IPS-20b (cell line): Measurements from ENCODE around the gene HOXD9.

Experiments
- H3K27ac ChIP-seq: one replicate; pipeline ENCODE4 v1.5.1; 2013; ENCODE audit warnings: low read length
- H3K27me3 ChIP-seq: 2 replicates; pipeline ENCODE4 v1.6.1; 2013; ENCODE audit warnings: mild to moderate bottlenecking, low read length, inconsistent platforms; ENCODE audit not compliant: insufficient read depth
- H3K36me3 ChIP-seq: 2 replicates; pipeline ENCODE4 v1.6.1; 2013; ENCODE audit warnings: low read depth, mild to moderate bottlenecking, inconsistent platforms, low read length, moderate library complexity; ENCODE audit not compliant: insufficient read depth
- H3K4me1 ChIP-seq: 2 replicates; pipeline ENCODE4 v1.6.1; 2013; ENCODE audit warnings: mild to moderate bottlenecking, control low read depth, inconsistent platforms, low read length, moderate library complexity; ENCODE audit not compliant: insufficient read depth
- H3K4me3 ChIP-seq: 2 replicates; pipeline ENCODE4 v1.5.1; 2013; ENCODE audit warnings: mild to moderate bottlenecking, low read length, inconsistent platforms
- H3K9ac ChIP-seq: 2 replicates; pipeline ENCODE4 v1.6.1; 2013; ENCODE audit warnings: low read depth, mild to moderate bottlenecking, inconsistent platforms, low read length, moderate library complexity
- H3K9me3 ChIP-seq: 2 replicates; pipeline ENCODE4 v1.6.1; 2013; ENCODE audit warnings: mild to moderate bottlenecking, low read depth, low read length, inconsistent platforms; ENCODE audit not compliant: insufficient read depth

The HOXD9 gene

GRCh38 chr2:176150584-176151441 is 28.3 kb downstream of the HOXD9 start:
- no peak overlapping the region for H3K9ac ChIP-seq
- no peaks in the 10 kb centered on the region for H3K4me1 ChIP-seq
- no peak overlapping the region for H3K27ac ChIP-seq
- H3K27me3 ChIP-seq = peaks cover 100% of the 10 kb centered on the region
- H3K4me3 ChIP-seq = no peak overlapping the region
- no peaks in the 10 kb centered on the region for H3K36me3 ChIP-seq
- H3K9me3 ChIP-seq = no peaks in the 10 kb centered on the region; the same call in 1 of the 2 replicates

DNA sequence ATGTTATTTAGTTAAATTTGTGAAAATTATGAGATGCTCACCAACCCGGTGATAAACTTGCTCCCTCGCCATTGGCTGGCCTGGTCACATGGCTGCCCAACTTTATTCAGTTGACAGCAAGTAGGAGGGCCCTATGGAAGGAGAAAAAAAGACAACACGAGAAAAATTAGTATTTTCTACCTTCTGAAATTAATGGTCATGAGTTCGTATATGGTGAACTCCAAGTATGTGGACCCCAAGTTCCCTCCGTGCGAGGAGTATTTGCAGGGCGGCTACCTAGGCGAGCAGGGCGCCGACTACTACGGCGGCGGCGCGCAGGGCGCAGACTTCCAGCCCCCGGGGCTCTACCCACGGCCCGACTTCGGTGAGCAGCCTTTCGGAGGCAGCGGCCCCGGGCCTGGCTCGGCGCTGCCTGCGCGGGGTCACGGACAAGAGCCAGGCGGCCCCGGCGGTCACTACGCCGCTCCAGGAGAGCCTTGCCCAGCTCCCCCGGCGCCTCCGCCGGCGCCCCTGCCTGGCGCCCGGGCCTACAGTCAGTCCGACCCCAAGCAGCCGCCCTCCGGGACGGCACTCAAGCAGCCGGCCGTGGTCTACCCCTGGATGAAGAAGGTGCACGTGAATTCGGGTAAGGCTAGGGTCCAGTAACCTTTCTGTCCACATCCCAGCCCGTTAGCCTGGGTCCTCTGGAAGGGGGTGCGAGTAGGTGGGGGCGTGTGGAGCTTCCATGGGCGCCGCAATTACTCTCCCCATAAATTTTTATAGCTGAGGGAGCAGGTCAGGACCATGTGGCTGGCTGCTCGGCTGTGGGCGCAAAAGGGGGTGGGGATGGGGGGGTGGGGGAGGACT is 29.1 kb downstream of the HOXD9 start, which contains the start of gene HOXD4:
TSS of gene HOXD4 (plus strand) at position 109 of the 846 bp plus-strand sequence. CDS start at position 193, 84 bp downstream.
- no peak within 1 kb of the TSS for H3K9ac ChIP-seq
- no peaks in the 10 kb centered on the region for H3K4me1 ChIP-seq
- H3K36me3 ChIP-seq = no peaks in the 10 kb centered on the region
- peaks cover 100% of the 10 kb centered on the region for H3K27me3 ChIP-seq
- no peak within 1 kb of the TSS for H3K27ac ChIP-seq
- no peak within 1 kb of the TSS for H3K4me3 ChIP-seq
- H3K9me3 ChIP-seq = no peaks in the 10 kb centered on the region; the same call in 1 of the 2 replicates

GRCh38 chr2:176152350-176153181 is 30.0 kb downstream of the HOXD9 start:
- no peaks in the 10 kb centered on the region for H3K4me1 ChIP-seq
- no peak overlapping the region for H3K4me3 ChIP-seq
- H3K27ac ChIP-seq = no peak overlapping the region
- H3K9ac ChIP-seq = no peak overlapping the region
- H3K36me3 ChIP-seq = no peaks in the 10 kb centered on the region
- no peaks in the 10 kb centered on the region; the same call in 1 of the 2 replicates for H3K9me3 ChIP-seq
- peaks cover 100% of the 10 kb centered on the region for H3K27me3 ChIP-seq

GRCh38 chr2:176154576-176155252 is 32.2 kb downstream of the HOXD9 start:
- no peak overlapping the region for H3K4me3 ChIP-seq
- no peaks in the 10 kb centered on the region; the same call in 1 of the 2 replicates for H3K9me3 ChIP-seq
- H3K27me3 ChIP-seq = peaks cover 100% of the 10 kb centered on the region
- no peaks in the 10 kb centered on the region for H3K36me3 ChIP-seq
- no peak overlapping the region for H3K9ac ChIP-seq
- H3K4me1 ChIP-seq = no peaks in the 10 kb centered on the region
- no peak overlapping the region for H3K27ac ChIP-seq

GRCh38 chr2:176155356-176156044 is 33.0 kb downstream of the HOXD9 start:
- H3K27me3 ChIP-seq = peaks cover 100% of the 10 kb centered on the region
- no peaks in the 10 kb centered on the region; the same call in 1 of the 2 replicates for H3K9me3 ChIP-seq
- H3K4me3 ChIP-seq = no peak overlapping the region
- no peaks in the 10 kb centered on the region for H3K36me3 ChIP-seq
- no peak overlapping the region for H3K27ac ChIP-seq
- no peak overlapping the region for H3K9ac ChIP-seq
- no peaks in the 10 kb centered on the region for H3K4me1 ChIP-seq

GRCh38 chr2:176156301-176156806 is 33.8 kb downstream of the HOXD9 start:
- H3K27ac ChIP-seq = no peak overlapping the region
- no peak overlapping the region for H3K9ac ChIP-seq
- no peaks in the 10 kb centered on the region; the same call in 1 of the 2 replicates for H3K9me3 ChIP-seq
- peaks cover 100% of the 10 kb centered on the region for H3K27me3 ChIP-seq
- no peaks in the 10 kb centered on the region for H3K36me3 ChIP-seq
- H3K4me1 ChIP-seq = no peaks in the 10 kb centered on the region
- H3K4me3 ChIP-seq = no peak overlapping the region

DNA sequence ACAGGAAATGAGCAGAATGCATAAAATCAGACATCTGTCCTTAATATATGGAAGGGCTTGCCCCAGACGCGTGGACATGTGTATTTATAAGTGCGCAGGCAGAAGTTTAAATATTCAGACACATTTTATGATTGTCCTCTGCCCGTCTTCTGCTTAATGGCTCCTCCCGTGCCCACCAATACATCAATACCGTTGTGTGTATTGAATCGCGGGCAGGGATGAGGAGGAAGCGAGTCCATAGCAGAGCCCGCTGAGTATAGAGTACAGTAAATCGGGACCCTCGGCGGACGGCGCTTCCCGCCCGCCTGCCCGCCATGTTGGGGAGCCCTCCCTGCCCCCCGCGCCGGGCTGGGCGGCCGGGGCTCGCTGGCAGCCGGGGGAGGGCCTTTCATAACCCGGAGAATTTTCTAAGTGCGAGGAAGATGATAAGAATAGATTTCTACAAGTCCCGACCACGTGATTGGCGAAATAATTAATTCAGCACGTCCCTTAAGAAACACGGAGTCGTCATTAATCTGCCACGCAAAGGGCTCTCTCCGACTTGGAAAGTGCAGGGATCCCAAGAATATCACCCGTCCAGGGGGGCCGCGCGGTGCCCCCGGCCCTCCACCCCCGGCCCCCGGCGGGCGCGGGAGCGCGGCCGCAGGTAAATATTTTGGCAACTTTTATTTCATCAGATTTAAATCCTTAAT is 34.4 kb downstream of the HOXD9 start, which contains the start of gene HOXD3:
TSS of gene HOXD3 (plus strand) at position 501 of the 692 bp plus-strand sequence. CDS start 11,808 bp downstream, outside the sequence.
- H3K27ac ChIP-seq = no peak within 1 kb of the TSS
- peaks cover 100% of the 10 kb centered on the region for H3K27me3 ChIP-seq
- H3K9me3 ChIP-seq = peaks cover 5% of the 10 kb centered on the region; the same call in 1 of the 2 replicates
- no peaks in the 10 kb centered on the region for H3K4me1 ChIP-seq
- no peak within 1 kb of the TSS for H3K9ac ChIP-seq
- no peak within 1 kb of the TSS for H3K4me3 ChIP-seq
- H3K36me3 ChIP-seq = no peaks in the 10 kb centered on the region

- Histone ChIP-seq H3K27me3 (peaks cover 100% of the 10 kb centered on the region), H3K9me3 (peaks cover 6% of the 10 kb centered on the region; the same call in 1 of the 2 replicates), H3K9ac (no peak overlapping the region), H3K4me3 (no peak overlapping the region), H3K36me3 (no peaks in the 10 kb centered on the region), H3K27ac (no peak overlapping the region), H3K4me1 (no peaks in the 10 kb centered on the region)
These were observed 35.1 kb downstream of the HOXD9 start for GRCh38 chr2:176157499-176158185.

GRCh38 chr2:176158186-176158591 is 35.7 kb downstream of the HOXD9 start:
- H3K27ac ChIP-seq = no peak overlapping the region
- peaks cover 100% of the 10 kb centered on the region for H3K27me3 ChIP-seq
- H3K4me3 ChIP-seq = no peak overlapping the region

More at GRCh38 chr2:176158186-176158591, 35.7 kb downstream of the HOXD9 start:
- Histone ChIP-seq H3K9me3 (peaks cover 6% of the 10 kb centered on the region; the same call in 1 of the 2 replicates), H3K9ac (no peak overlapping the region), H3K36me3 (no peaks in the 10 kb centered on the region), H3K4me1 (no peaks in the 10 kb centered on the region)
